ENCODE data around the gene MED10. TPM values are rescaled to one million over a fixed set of nuclear protein-coding genes. Genes with fewer than 3 reads are reported as not detected.

Gene MED10
- total RNA-seq, 3 donors from 2014 or later, result 24.7 to 44.9 (median 27.2) TPM

GRCh38 chr5:6356578-6357164 lies 21.7 kb downstream of the MED10 start:
- intact Hi-C loops (cut with DNase I, micrococcal nuclease), result no loop called here

GRCh38 chr5:6355294-6355693 lies 23.1 kb downstream of the MED10 start:
- no peak for TF ChIP-seq CTCF (IDR thresholded peaks at IDR 0.05)
- no peak for DNase-seq
- no peak overlapping the region for H3K4me3 ChIP-seq
- H3K36me3 ChIP-seq (ENCODE audit: low read depth), result no peaks in the 10 kb centered on the region
- H3K9me3 ChIP-seq, result no peaks in the 10 kb centered on the region
- ATAC-seq, result no peak
- no peaks in the 10 kb centered on the region for H3K4me1 ChIP-seq (ENCODE audit: low read depth)
- intact Hi-C loops (cut with DNase I, micrococcal nuclease), result no loop called here

More at GRCh38 chr5:6356578-6357164, 21.7 kb downstream of the MED10 start:
- no peak for TF ChIP-seq CTCF (IDR thresholded peaks at IDR 0.05)
- no peak overlapping the region for H3K4me3 ChIP-seq
- DNase-seq (no peak), ATAC-seq (no peak)
- H3K9me3 ChIP-seq, result no peaks in the 10 kb centered on the region
- H3K36me3 ChIP-seq (ENCODE audit: low read depth), result no peaks in the 10 kb centered on the region
- no peaks in the 10 kb centered on the region for H3K4me1 ChIP-seq (ENCODE audit: low read depth)

- no peaks in the 10 kb centered on the region for H3K36me3 ChIP-seq (ENCODE audit: low read depth)
- no peaks in the 10 kb centered on the region for H3K4me1 ChIP-seq (ENCODE audit: low read depth)
- intact Hi-C loops (cut with DNase I, micrococcal nuclease), result no loop called here
- TF ChIP-seq CTCF (IDR thresholded peaks at IDR 0.05), result no peak
- ATAC-seq (no peak), DNase-seq (no peak)
- H3K4me3 ChIP-seq, result no peak overlapping the region
- H3K9me3 ChIP-seq, result no peaks in the 10 kb centered on the region
Measured at GRCh38 chr5:6354848-6355247, 23.5 kb downstream of the MED10 start.

- Histone ChIP-seq H3K36me3 (ENCODE audit: low read depth) (no peaks in the 10 kb centered on the region), H3K4me1 (ENCODE audit: low read depth) (no peaks in the 10 kb centered on the region), H3K4me3 (no peak overlapping the region), H3K9me3 (no peaks in the 10 kb centered on the region)
- DNase-seq, result no peak
- intact Hi-C loops (cut with DNase I, micrococcal nuclease), result no loop called here
- ATAC-seq, result no peak
- no peak for TF ChIP-seq CTCF (IDR thresholded peaks at IDR 0.05)
Measured at GRCh38 chr5:6353602-6354302, 24.6 kb downstream of the MED10 start.

- intact Hi-C loops (cut with DNase I, micrococcal nuclease), result no loop called here
- ATAC-seq, result no peak
- Histone ChIP-seq H3K36me3 (ENCODE audit: low read depth) (no peaks in the 10 kb centered on the region), H3K4me3 (no peak overlapping the region), H3K4me1 (ENCODE audit: low read depth) (no peaks in the 10 kb centered on the region), H3K9me3 (no peaks in the 10 kb centered on the region)
- no peak for DNase-seq
- TF ChIP-seq CTCF (IDR thresholded peaks at IDR 0.05), result no peak
Measured at GRCh38 chr5:6350277-6351090, 27.9 kb downstream of the MED10 start.
